IMR-90 (cell line): ENCODE measurements around the gene CUL4A. TPM values are rescaled to one million over a fixed set of nuclear protein-coding genes. Genes with fewer than 3 reads are reported as not detected.

Experiments
- ATAC-seq: fragments of 200-7000 bp; cut with Tn5 transposase; 2 replicates; pipeline ENCODE4 v1.9.1; 2020; ENCODE audit warnings: low read depth, mild to moderate bottlenecking, moderate library complexity
- BruUV-seq: library from RNA; stranded (reverse); fragments of 400-500 nt; replicated peaks from 2 replicates; lab custom pipeline; 2021; lab: Mats Ljungman, UMichigan
- CTCF ChIA-PET: fragments of 300-600 bp; formaldehyde crosslinking; extraction: SDS; loops from one replicate; lab custom pipeline; 2021; ENCODE audit warnings: antibody characterized with exemption; lab: Yijun Ruan, JAX
- POLR2A ChIA-PET: fragments of 300-600 bp; sonication (Branson Sonifier 250); formaldehyde crosslinking; loops from one replicate; lab custom pipeline; 2022; ENCODE audit warnings: antibody characterized with exemption; ENCODE audit not compliant: unreplicated experiment; lab: Charles Lee
- DNase-seq: peaks from one replicate; pipeline ENCODE4 v3.0.0; 2013
- H2AFZ ChIP-seq: replicated peaks from 2 replicates; pipeline ENCODE3; 2013; ENCODE audit warnings: low read length, mild to moderate bottlenecking; ENCODE audit not compliant: poor library complexity
- H2AK5ac ChIP-seq: 2 replicates; pipeline ENCODE4 v1.6.1; 2013; ENCODE audit warnings: low read depth, low read length, inconsistent platforms
- H2AK9ac ChIP-seq: replicated peaks from 2 replicates; pipeline ENCODE3; 2013; ENCODE audit warnings: mild to moderate bottlenecking, low read depth, low read length, moderate library complexity; ENCODE audit not compliant: poor library complexity
- H2BK120ac ChIP-seq: 2 replicates; pipeline ENCODE4 v1.6.1; 2013; ENCODE audit warnings: low read depth, low read length, inconsistent platforms
- H2BK15ac ChIP-seq: 3 replicates; pipeline ENCODE4 v1.6.1; 2013; ENCODE audit warnings: low read depth, low read length, inconsistent platforms
- H2BK20ac ChIP-seq: 2 replicates; pipeline ENCODE4 v1.6.1; 2013; ENCODE audit warnings: low read depth, mild to moderate bottlenecking, inconsistent platforms, low read length, moderate library complexity
- H2BK5ac ChIP-seq: 2 replicates; pipeline ENCODE4 v1.6.1; 2013; ENCODE audit warnings: mild to moderate bottlenecking, low read depth, low read length, inconsistent platforms; ENCODE audit not compliant: poor library complexity, severe bottlenecking
- H3K14ac ChIP-seq: replicated peaks from 2 replicates; pipeline ENCODE4 v1.6.1; 2013; ENCODE audit warnings: low read depth, low read length, inconsistent platforms
- H3K18ac ChIP-seq: 2 replicates; pipeline ENCODE4 v1.6.1; 2013; ENCODE audit warnings: low read depth, low read length, control low read depth
- H3K23ac ChIP-seq: 2 replicates; pipeline ENCODE4 v1.6.1; 2013; ENCODE audit warnings: low read depth, low read length, inconsistent platforms
- H3K27ac ChIP-seq: 2 replicates; pipeline ENCODE4 v1.5.1; 2013; ENCODE audit warnings: mild to moderate bottlenecking, control low read depth, low read length; ENCODE audit not compliant: insufficient read depth
- H3K27me3 ChIP-seq: 2 replicates; pipeline ENCODE4 v1.6.1; 2013; ENCODE audit warnings: low read length; ENCODE audit not compliant: control insufficient read depth, insufficient read depth
- H3K36me3 ChIP-seq: 2 replicates; pipeline ENCODE4 v1.6.1; 2013; ENCODE audit warnings: low read length, mixed read lengths; ENCODE audit not compliant: control insufficient read depth, insufficient read depth
- H3K4ac ChIP-seq: 2 replicates; pipeline ENCODE4 v1.6.1; 2013; ENCODE audit warnings: low read depth, low read length, inconsistent platforms
- H3K4me1 ChIP-seq: 2 replicates; pipeline ENCODE4 v1.6.1; 2013; ENCODE audit warnings: low read length, mixed read lengths; ENCODE audit not compliant: control insufficient read depth, insufficient read depth
- H3K4me2 ChIP-seq: 2 replicates; pipeline ENCODE4 v1.6.1; 2013; ENCODE audit warnings: low read depth, mild to moderate bottlenecking, control low read depth, low read length, moderate library complexity
- H3K4me3 ChIP-seq: 2 replicates; pipeline ENCODE4 v1.5.1; 2013; ENCODE audit warnings: low read depth, mild to moderate bottlenecking, control low read depth, low read length, moderate library complexity; ENCODE audit not compliant: insufficient read depth
- H3K56ac ChIP-seq: 2 replicates; pipeline ENCODE4 v1.6.1; 2013; ENCODE audit warnings: low read length, inconsistent platforms; ENCODE audit not compliant: insufficient read depth; ENCODE audit errors: extremely low read depth
- H3K79me1 ChIP-seq, 2 experiments: 2 replicates each; pipeline ENCODE4 v1.6.1; 2013; ENCODE audit warnings: low read length in 2 of 2, inconsistent platforms in 1 of 2, low read depth in 1 of 2
- H3K9ac ChIP-seq: 2 replicates; pipeline ENCODE4 v1.6.1; 2013; ENCODE audit warnings: low read depth, low read length, control low read depth
- H3K9me1 ChIP-seq: 2 replicates; pipeline ENCODE4 v1.6.1; 2013; ENCODE audit warnings: low read length, inconsistent platforms; ENCODE audit not compliant: insufficient read depth
- H3K9me3 ChIP-seq: 2 replicates; pipeline ENCODE4 v1.6.1; 2013; ENCODE audit warnings: low read length; ENCODE audit not compliant: control insufficient read depth, insufficient read depth
- H4K20me1 ChIP-seq: 2 replicates; pipeline ENCODE4 v1.6.1; 2013; ENCODE audit warnings: low read length, inconsistent platforms; ENCODE audit not compliant: insufficient read depth
- H4K5ac ChIP-seq: 2 replicates; pipeline ENCODE4 v1.6.1; 2013; ENCODE audit warnings: mild to moderate bottlenecking, low read depth, low read length, control low read depth
- H4K8ac ChIP-seq, 2 experiments: 2 replicates each; pipeline ENCODE4 v1.6.1; 2013; ENCODE audit warnings: low read depth in 2 of 2, low read length in 2 of 2, control low read depth in 1 of 2, inconsistent platforms in 1 of 2
- H4K91ac ChIP-seq: 2 replicates; pipeline ENCODE4 v1.6.1; 2013; ENCODE audit warnings: low read depth, low read length, inconsistent platforms; ENCODE audit not compliant: insufficient read depth
- BHLHE40 ChIP-seq: fragments of 150-350 bp; IDR thresholded peaks from 2 replicates; pipeline ENCODE4 v1.6.1; 2016; ENCODE audit warnings: mild to moderate bottlenecking, low read depth, low read length
- CEBPB ChIP-seq: IDR thresholded peaks from 2 replicates; pipeline ENCODE4 v1.6.1; 2012; ENCODE audit warnings: low read depth, low read length, improper control_type of control experiment
- CHD1 ChIP-seq: IDR thresholded peaks from 2 replicates; pipeline ENCODE4 v1.6.1; 2012; ENCODE audit warnings: low read depth, low read length, improper control_type of control experiment
- FOS ChIP-seq: fragments of 150-350 bp; IDR thresholded peaks from 2 replicates; pipeline ENCODE4 v1.6.1; 2016; ENCODE audit warnings: low read depth, low read length
- MAFK ChIP-seq: IDR thresholded peaks from 2 replicates; pipeline ENCODE4 v1.6.1; 2012; ENCODE audit warnings: low read depth, low read length, improper control_type of control experiment
- POLR2A ChIP-seq: IDR thresholded peaks from 2 replicates; pipeline ENCODE4 v1.6.1; 2012; ENCODE audit warnings: mild to moderate bottlenecking, low read depth, low read length
- RCOR1 ChIP-seq: IDR thresholded peaks from 2 replicates; pipeline ENCODE4 v1.6.1; 2012; ENCODE audit warnings: mild to moderate bottlenecking, low read length, improper control_type of control experiment; ENCODE audit not compliant: insufficient replicate concordance
- SMC3 ChIP-seq: fragments of 150-350 bp; IDR thresholded peaks from 2 replicates; pipeline ENCODE4 v1.6.1; 2016; ENCODE audit warnings: low read depth, mild to moderate bottlenecking, antibody characterized with exemption, low read length, moderate library complexity
- WGBS, 2 experiments: methylation state at CpG; one replicate each; pipeline versions ENCODE4 v1.1.5 to v1.1.7; 2013; ENCODE audit warnings: missing lambda C conversion rate in 2 of 2; ENCODE audit not compliant: insufficient read length in 1 of 2; ENCODE audit errors: extremely low coverage in 2 of 2; 5-methylcytosine and 5-hydroxymethylcytosine counted together
- dilution Hi-C: fragments of 300-500 bp; cut with HindIII; formaldehyde crosslinking; loops from one replicate; pipeline ENCODE4 v1.14.3; 2018; ENCODE audit warnings: low sequenced_read_pairs; ENCODE audit not compliant: unreplicated experiment
- in situ Hi-C: fragments of 300-500 bp; cut with MboI; formaldehyde crosslinking; loops from 3 replicates; pipeline ENCODE4 v1.14.3; 2019; ENCODE audit warnings: low sequenced_read_pairs, inconsistent platforms, mixed read lengths
- intact Hi-C: fragments of 100-400 bp; cut with micrococcal nuclease; formaldehyde crosslinking; loops from 2 replicates; pipeline ENCODE4 v1.10.0; 2022
- polyA plus RNA-seq, 3 experiments: library from polyadenylated mRNA; depleted of rRNA; stranded (reverse); fragments of >200 nt; gene quantifications; 2 replicates each; pipeline ENCODE4 v1.2.3, GENCODE V29; 2012; ENCODE audit warnings: low replicate concordance in 1 of 3
- total RNA-seq: library from RNA; depleted of rRNA; stranded (reverse); fragments of >200 nt; gene quantifications from 2 replicates; pipeline ENCODE4 v1.2.3, GENCODE V29; 2012
- TF ChIP-seq, protein P1 (sequence below): fragments of 150-350 bp; IDR thresholded peaks from 2 replicates; pipeline ENCODE4 v1.6.1; 2017; ENCODE audit warnings: mild to moderate bottlenecking, antibody characterized with exemption, low read length, low read depth

The CUL4A gene
- total and polyA plus RNA-seq, 2 of the 4 experiments (the other 2 are of a cell fraction) = 86.0 to 146 TPM

DNA sequence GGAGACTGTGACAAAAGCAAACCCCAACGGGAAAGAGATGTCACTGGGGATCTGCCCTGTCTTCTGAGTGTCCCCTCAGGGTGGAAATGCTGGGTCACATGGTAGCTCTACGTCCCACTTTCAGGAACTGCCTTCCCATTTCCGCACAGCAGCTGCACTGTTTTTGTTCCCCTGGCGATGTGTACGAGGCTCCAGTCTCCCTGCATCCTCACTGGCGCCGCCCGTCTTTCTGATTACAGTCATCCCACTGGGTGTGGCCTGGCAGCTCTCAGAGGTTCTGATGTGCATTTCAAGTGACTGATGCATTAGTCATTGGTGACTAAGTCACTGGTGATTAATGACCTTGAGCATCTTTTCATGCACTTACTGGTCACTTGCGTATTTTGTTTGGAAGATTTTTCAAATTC, 22.1 kb upstream of the CUL4A start:
- ChIA-PET CTCF (interaction anchor here (0.9 kb wide), 1 partner anchor 8 kb away, joined by 3 read pairs; no protein-coding TSS in a partner anchor), POLR2A (interaction anchor here (1.3 kb wide), 1 partner anchor 22 kb away, joined by 4 read pairs; the partner anchor contains the start of genes CUL4A and PCID2)
- peak overlapping the region; percentile 90 for H2AK9ac ChIP-seq
- H3K9me3 ChIP-seq = peaks cover 7% of the 10 kb centered on the region; the same call in 1 of the 2 replicates
- peak overlapping the region; percentile 97 for H2BK120ac ChIP-seq
- H2AK5ac ChIP-seq = peak overlapping the region; percentile 94
- peaks cover 42 to 70% of the 10 kb centered on the region in 2 experiments for H3K79me1 ChIP-seq
- peak overlapping the region; percentile 96 for H2BK5ac ChIP-seq
- H2BK20ac ChIP-seq = peak overlapping the region; percentile 95
- dilution Hi-C loops = no loop called here
- ATAC-seq (peak; percentile 98), DNase-seq (peak; percentile 100)
- H3K9ac ChIP-seq = peak overlapping the region; percentile 47
- peak overlapping the region; percentile 80 for H3K23ac ChIP-seq
- H3K27me3 ChIP-seq = no peaks in the 10 kb centered on the region
- H3K9me1 ChIP-seq = peaks cover 16% of the 10 kb centered on the region
- H3K4ac ChIP-seq = peak overlapping the region; percentile 97
- H3K4me3 ChIP-seq = peak overlapping the region; percentile 7; the same call in 1 of the 2 replicates
- H3K14ac ChIP-seq = peak overlapping the region; percentile 95
- H4K20me1 ChIP-seq = no peaks in the 10 kb centered on the region
- peak overlapping the region; percentile 87 to 97 for H4K8ac ChIP-seq
- H3K36me3 ChIP-seq = peaks cover 41% of the 10 kb centered on the region
- in situ Hi-C loops = no loop called here
- H3K4me1 ChIP-seq = peaks cover 21% of the 10 kb centered on the region
- H3K4me2 ChIP-seq = peak overlapping the region; percentile 29
- H4K5ac ChIP-seq = peak overlapping the region; percentile 94
- peak overlapping the region; percentile 24 for H2AFZ ChIP-seq
- H4K91ac ChIP-seq = peak overlapping the region; percentile 99
- peak overlapping the region; percentile 94 for H3K27ac ChIP-seq
- 6% methylated on average over 7 of the region's 9 CpGs; no CpG with 5 or more reads in 1 of the 2 experiments for WGBS, 2 experiments
- peak overlapping the region; percentile 86 for H3K56ac ChIP-seq
- peak overlapping the region; percentile 78 for H2BK15ac ChIP-seq
- no TSS peak for BruUV-seq
- intact Hi-C loops = loop anchor here (1.0 kb wide), 1 partner anchor 9 kb away; no protein-coding TSS in a partner anchor
- TF ChIP-seq CHD1 (no peak), POLR2A (peak; percentile 62; the same call in 1 of the 2 replicates), SMC3 (no peak), BHLHE40 (peak; percentile 57), CEBPB (peak; percentile 42), RCOR1 (peak; percentile 23), FOS (peak; percentile 98), MAFK (no peak)
- TF ChIP-seq, protein P1, sequence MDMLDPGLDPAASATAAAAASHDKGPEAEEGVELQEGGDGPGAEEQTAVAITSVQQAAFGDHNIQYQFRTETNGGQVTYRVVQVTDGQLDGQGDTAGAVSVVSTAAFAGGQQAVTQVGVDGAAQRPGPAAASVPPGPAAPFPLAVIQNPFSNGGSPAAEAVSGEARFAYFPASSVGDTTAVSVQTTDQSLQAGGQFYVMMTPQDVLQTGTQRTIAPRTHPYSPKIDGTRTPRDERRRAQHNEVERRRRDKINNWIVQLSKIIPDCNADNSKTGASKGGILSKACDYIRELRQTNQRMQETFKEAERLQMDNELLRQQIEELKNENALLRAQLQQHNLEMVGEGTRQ = peak; percentile 84
- H3K18ac ChIP-seq = peak overlapping the region; percentile 93
